D721Med (cell line): Measurements from ENCODE around the gene UMOD.

ENCODE experiments used
- DNase-seq: peaks from one replicate; pipeline ENCODE4 v3.0.0; 2011; ENCODE audit warnings: low spot score; ENCODE audit not compliant: insufficient read length
- FAIRE-seq: peaks from 2 replicates; lab custom pipeline; 2011; peaks lifted over from hg19 to GRCh38; lab: Jason Lieb, UNC
- CTCF ChIP-seq: IDR thresholded peaks from 2 replicates; pipeline ENCODE4 v1.5.1; 2012; ENCODE audit warnings: mild to moderate bottlenecking, control low read depth; ENCODE audit not compliant: insufficient read depth; ENCODE audit errors: missing control alignments

The UMOD gene

DNA sequence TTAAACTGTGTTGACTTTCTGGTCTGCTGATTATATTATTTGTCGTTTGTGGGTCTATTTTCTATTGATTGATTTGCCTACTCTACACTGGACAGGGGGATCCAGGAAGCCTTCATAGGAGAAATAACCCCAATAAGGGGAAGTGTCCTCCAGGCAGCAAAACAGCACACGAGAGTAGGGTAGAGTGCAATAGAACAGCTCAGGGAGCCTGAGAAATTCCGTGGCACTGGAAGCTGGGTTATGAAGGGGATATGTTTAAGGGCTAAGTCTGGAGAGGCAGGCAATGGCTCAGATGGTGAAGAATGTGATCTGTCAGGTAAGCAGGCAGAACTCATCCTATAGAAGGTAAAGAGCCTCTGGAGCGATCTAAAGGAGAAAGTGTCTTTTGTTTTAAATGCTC lies 46.1 kb downstream of the UMOD start:
- no peak for TF ChIP-seq CTCF
- FAIRE-seq (no peak), DNase-seq (no peak)

DNA sequence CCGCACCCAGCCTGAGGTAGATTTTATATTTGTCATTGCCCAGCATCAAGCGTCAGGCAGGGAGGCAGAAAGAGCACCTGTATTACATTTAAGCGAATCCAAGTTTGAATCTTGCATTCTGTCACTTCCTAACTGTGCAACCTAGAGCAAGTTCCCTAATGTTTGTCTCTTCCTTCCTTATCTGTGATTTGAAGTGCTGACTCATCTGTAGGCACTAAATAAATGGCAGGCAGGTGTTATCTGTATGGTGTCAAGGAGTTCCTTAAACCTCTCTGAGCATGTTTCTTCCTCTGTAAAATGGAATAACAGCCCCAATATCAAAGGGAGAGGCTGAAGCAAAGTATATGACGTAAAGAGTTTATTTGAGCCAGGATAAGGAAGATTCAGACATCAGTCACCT lies 49.5 kb downstream of the UMOD start:
- FAIRE-seq: no peak
- no peak for DNase-seq
- no peak for TF ChIP-seq CTCF

- FAIRE-seq: no peak
- DNase-seq: no peak
- TF ChIP-seq CTCF: no peak
Observed at GRCh38 chr16:20302389-20302788, 50.1 kb downstream of the UMOD start.

DNA sequence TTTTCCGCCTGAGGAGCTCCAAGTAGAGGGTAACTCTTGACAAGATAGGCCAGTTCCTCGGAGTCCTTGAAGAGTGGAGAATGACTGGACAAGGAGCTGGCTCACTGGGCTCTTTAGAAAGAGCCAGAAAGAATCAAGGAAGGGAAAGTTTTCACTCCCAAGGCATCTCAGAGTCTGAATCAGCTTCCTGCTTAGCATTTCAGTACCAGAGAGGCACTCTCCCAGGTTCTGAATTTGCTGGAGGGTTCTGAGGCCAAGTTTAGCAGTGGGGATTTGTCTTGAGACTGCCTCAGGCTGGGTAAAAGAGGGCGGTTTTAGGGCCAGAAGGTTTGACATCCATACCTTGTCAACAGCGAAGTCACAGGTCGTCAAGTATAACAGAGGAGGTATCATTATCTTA lies 50.7 kb downstream of the UMOD start:
- TF ChIP-seq CTCF: no peak
- DNase-seq (no peak), FAIRE-seq (no peak)

- no peak for FAIRE-seq
- no peak for DNase-seq
- peak; percentile 95 for TF ChIP-seq CTCF
Observed at GRCh38 chr16:20300312-20301097, 52.0 kb downstream of the UMOD start.

DNA sequence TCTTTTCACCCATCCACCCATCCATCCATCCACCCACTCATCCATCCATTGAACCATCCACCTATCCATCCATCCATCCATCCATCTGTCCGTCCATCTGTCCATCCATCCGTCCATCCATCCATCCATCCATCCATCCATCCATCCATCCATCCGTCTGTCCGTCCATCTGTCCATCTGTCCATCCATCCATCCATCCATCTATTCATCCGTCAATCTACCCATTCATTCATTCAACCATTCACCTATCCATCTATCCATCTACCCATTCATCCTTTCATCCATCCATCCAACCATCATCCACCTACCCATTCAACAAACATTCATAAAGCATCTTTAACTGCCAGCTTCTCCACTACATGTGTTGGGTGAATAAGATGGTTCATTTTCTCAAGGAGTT lies 54.1 kb downstream of the UMOD start:
- no peak for FAIRE-seq
- no peak for DNase-seq
- no peak for TF ChIP-seq CTCF
